ENCODE results near the gene GDI1.

GRCh38 chrX:154471839-154472684 lies 35.1 kb downstream of the GDI1 start:
- TF ChIP-seq, protein P1, sequence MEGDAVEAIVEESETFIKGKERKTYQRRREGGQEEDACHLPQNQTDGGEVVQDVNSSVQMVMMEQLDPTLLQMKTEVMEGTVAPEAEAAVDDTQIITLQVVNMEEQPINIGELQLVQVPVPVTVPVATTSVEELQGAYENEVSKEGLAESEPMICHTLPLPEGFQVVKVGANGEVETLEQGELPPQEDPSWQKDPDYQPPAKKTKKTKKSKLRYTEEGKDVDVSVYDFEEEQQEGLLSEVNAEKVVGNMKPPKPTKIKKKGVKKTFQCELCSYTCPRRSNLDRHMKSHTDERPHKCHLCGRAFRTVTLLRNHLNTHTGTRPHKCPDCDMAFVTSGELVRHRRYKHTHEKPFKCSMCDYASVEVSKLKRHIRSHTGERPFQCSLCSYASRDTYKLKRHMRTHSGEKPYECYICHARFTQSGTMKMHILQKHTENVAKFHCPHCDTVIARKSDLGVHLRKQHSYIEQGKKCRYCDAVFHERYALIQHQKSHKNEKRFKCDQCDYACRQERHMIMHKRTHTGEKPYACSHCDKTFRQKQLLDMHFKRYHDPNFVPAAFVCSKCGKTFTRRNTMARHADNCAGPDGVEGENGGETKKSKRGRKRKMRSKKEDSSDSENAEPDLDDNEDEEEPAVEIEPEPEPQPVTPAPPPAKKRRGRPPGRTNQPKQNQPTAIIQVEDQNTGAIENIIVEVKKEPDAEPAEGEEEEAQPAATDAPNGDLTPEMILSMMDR (conservative IDR thresholded peaks at IDR 0.05; ENCODE audit: low read depth, low read length), result no peak
- TF ChIP-seq EZH2 (IDR thresholded peaks at IDR 0.05; ENCODE audit: borderline replicate concordance, low read depth, low read length, poor library complexity, severe bottlenecking), result no peak

Data from A673 (cell line).